Bronchial epithelial cell (primary cell): Measurements from ENCODE around the gene POU4F2. TPM values are rescaled to one million over a fixed set of nuclear protein-coding genes. Genes with fewer than 3 reads are reported as not detected.

ENCODE experiments used
- DNase-seq: peaks from one replicate; pipeline ENCODE4 v3.0.0-alpha.2; 2010; ENCODE audit warnings: low read depth
- FAIRE-seq: peaks from 2 replicates; lab custom pipeline; 2011; peaks lifted over from hg19 to GRCh38; lab: Jason Lieb, UNC
- H3K27me3 ChIP-seq: 2 replicates; pipeline ENCODE4 v1.5.1; 2011; ENCODE audit warnings: low read length; ENCODE audit not compliant: control insufficient read depth, insufficient read depth
- H3K36me3 ChIP-seq: 2 replicates; pipeline ENCODE4 v1.5.1; 2011; ENCODE audit warnings: low read length; ENCODE audit not compliant: control insufficient read depth, insufficient read depth
- H3K4me3 ChIP-seq: 2 replicates; pipeline ENCODE4 v1.5.1; 2011; ENCODE audit warnings: mild to moderate bottlenecking, low read depth, low read length, control low read depth
- CTCF ChIP-seq: IDR thresholded peaks from 2 replicates; pipeline ENCODE4 v1.5.1; 2011; ENCODE audit warnings: mild to moderate bottlenecking, moderate library complexity, low read length, control low read depth, inconsistent platforms; ENCODE audit not compliant: insufficient read depth, severe bottlenecking
- total RNA-seq: library from RNA; depleted of rRNA; stranded (reverse); fragments of >200 nt; gene quantifications from 2 replicates; pipeline ENCODE4 v1.2.1, GENCODE V29; 2014

The POU4F2 gene, protein sequence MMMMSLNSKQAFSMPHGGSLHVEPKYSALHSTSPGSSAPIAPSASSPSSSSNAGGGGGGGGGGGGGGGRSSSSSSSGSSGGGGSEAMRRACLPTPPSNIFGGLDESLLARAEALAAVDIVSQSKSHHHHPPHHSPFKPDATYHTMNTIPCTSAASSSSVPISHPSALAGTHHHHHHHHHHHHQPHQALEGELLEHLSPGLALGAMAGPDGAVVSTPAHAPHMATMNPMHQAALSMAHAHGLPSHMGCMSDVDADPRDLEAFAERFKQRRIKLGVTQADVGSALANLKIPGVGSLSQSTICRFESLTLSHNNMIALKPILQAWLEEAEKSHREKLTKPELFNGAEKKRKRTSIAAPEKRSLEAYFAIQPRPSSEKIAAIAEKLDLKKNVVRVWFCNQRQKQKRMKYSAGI
- total RNA-seq = not detected in 2 replicates

DNA sequence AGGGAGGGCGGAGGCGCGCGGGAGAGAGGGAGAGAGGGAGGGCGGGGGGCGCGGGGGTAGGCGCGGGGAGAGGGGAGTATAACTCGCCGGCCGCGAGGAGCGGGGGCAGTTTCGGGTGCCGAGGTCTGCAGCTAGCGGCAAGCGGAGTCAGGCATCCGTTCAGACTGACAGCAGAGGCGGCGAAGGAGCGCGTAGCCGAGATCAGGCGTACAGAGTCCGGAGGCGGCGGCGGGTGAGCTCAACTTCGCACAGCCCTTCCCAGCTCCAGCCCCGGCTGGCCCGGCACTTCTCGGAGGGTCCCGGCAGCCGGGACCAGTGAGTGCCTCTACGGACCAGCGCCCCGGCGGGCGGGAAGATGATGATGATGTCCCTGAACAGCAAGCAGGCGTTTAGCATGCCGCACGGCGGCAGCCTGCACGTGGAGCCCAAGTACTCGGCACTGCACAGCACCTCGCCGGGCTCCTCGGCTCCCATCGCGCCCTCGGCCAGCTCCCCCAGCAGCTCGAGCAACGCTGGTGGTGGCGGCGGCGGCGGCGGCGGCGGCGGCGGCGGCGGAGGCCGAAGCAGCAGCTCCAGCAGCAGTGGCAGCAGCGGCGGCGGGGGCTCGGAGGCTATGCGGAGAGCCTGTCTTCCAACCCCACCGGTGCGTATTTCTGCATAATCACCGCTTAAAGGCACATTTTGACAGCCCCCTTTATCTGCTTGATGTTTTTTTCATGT is at the start of gene POU4F2:
POU4F2 (plus strand) TSS at position 108 of the 720 bp plus-strand sequence; CDS start at position 356, 248 bp downstream.
- H3K36me3 ChIP-seq = no peaks in the 10 kb centered on the region
- no peak for TF ChIP-seq CTCF
- FAIRE-seq (no peak), DNase-seq (no peak)
- H3K4me3 ChIP-seq = no peak within 1 kb of the TSS
- peaks cover 43% of the 10 kb centered on the region for H3K27me3 ChIP-seq

GRCh38 chr4:146590801-146591200 is 47.9 kb upstream of the POU4F2 start:
- no peak overlapping the region for H3K4me3 ChIP-seq
- no peaks in the 10 kb centered on the region for H3K36me3 ChIP-seq
- no peak for TF ChIP-seq CTCF
- DNase-seq = no peak
- H3K27me3 ChIP-seq = no peaks in the 10 kb centered on the region
- no peak for FAIRE-seq

GRCh38 chr4:146592019-146592418 is 46.7 kb upstream of the POU4F2 start:
- no peaks in the 10 kb centered on the region for H3K27me3 ChIP-seq
- no peak overlapping the region for H3K4me3 ChIP-seq
- TF ChIP-seq CTCF = no peak
- DNase-seq = no peak
- H3K36me3 ChIP-seq = no peaks in the 10 kb centered on the region
- no peak for FAIRE-seq

GRCh38 chr4:146632770-146633470 is 5.8 kb upstream of the POU4F2 start:
- Histone ChIP-seq H3K27me3 (peaks cover 28% of the 10 kb centered on the region), H3K4me3 (no peak overlapping the region), H3K36me3 (no peaks in the 10 kb centered on the region)
- FAIRE-seq = no peak
- TF ChIP-seq CTCF = no peak
- DNase-seq = no peak

DNA sequence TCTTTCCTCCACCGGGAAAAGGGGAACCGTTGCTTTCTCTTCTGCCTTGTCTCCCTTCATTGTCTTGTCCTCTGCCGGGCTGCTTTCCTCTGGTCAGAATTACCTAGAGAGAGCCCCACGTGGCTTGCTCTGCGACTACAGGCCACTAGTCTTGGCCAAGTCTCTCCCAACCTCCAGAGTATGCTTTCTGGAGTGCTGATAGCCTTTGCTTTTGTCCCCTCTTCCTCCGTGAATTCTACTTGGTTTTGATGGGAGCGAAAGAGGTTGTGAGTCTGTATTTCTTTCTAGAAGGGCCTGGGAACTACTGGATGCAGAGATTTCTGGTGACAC is 5.3 kb upstream of the POU4F2 start:
- FAIRE-seq = no peak
- no peak for TF ChIP-seq CTCF
- Histone ChIP-seq H3K36me3 (no peaks in the 10 kb centered on the region), H3K4me3 (no peak overlapping the region), H3K27me3 (peaks cover 33% of the 10 kb centered on the region)
- no peak for DNase-seq
